Measurements from ENCODE around the gene OVCA2.

- TF ChIP-seq POLR2A (IDR thresholded peaks at IDR 0.05) (no peak), CTCF (IDR thresholded peaks at IDR 0.05) (peak in 2 of 4 experiments; percentile 19 to 21)
Measured at GRCh38 chr17:2030779-2031163, 11.1 kb upstream of the OVCA2 start.
